Smooth muscle cell (in vitro differentiated cells): ENCODE measurements around the gene ATPAF1. TPM values are rescaled to one million over a fixed set of nuclear protein-coding genes. Genes with fewer than 3 reads are reported as not detected.

Source experiments
- DNase-seq: peaks from one replicate; lab custom pipeline; 2025; ENCODE audit not compliant: unreplicated experiment; lab: John Stamatoyannopoulos, UW
- H2AFZ ChIP-seq: fragments of 200-600 bp; sonication (generic); 2 replicates; pipeline ENCODE4 v1.6.0; 2016; ENCODE audit warnings: antibody characterized with exemption, low read depth, mild to moderate bottlenecking
- H3F3A ChIP-seq: fragments of 200-600 bp; sonication (generic); 2 replicates; pipeline ENCODE4 v1.6.0; 2017; ENCODE audit warnings: antibody characterized with exemption, low read depth
- H3K27ac ChIP-seq: fragments of 200-600 bp; sonication (generic); 2 replicates; pipeline ENCODE4 v1.5.1; 2016; ENCODE audit warnings: low read depth, mild to moderate bottlenecking
- H3K27me3 ChIP-seq: fragments of 200-600 bp; sonication (generic); 2 replicates; pipeline ENCODE4 v1.6.1; 2016; ENCODE audit warnings: low read depth, mild to moderate bottlenecking
- H3K36me3 ChIP-seq: fragments of 200-600 bp; sonication (generic); 2 replicates; pipeline ENCODE4 v1.5.1; 2016; ENCODE audit warnings: low read depth
- H3K4me1 ChIP-seq: fragments of 200-600 bp; sonication (generic); 2 replicates; pipeline ENCODE4 v1.5.1; 2016; ENCODE audit warnings: low read depth
- H3K4me2 ChIP-seq: fragments of 200-600 bp; sonication (generic); 2 replicates; pipeline ENCODE4 v1.6.0; 2016; ENCODE audit warnings: mild to moderate bottlenecking
- H3K4me3 ChIP-seq: fragments of 200-600 bp; sonication (generic); 2 replicates; pipeline ENCODE4 v1.5.1; 2016; ENCODE audit warnings: mild to moderate bottlenecking
- H3K79me2 ChIP-seq: fragments of 200-600 bp; sonication (generic); 2 replicates; pipeline ENCODE4 v1.6.0; 2016; ENCODE audit warnings: low read depth, mild to moderate bottlenecking
- H3K9ac ChIP-seq: fragments of 200-600 bp; sonication (generic); 2 replicates; pipeline ENCODE4 v1.6.0; 2016; ENCODE audit warnings: low read depth
- H3K9me3 ChIP-seq: fragments of 200-600 bp; sonication (generic); replicated peaks from 2 replicates; pipeline ENCODE4 v1.5.1; 2016; ENCODE audit warnings: low read depth
- H4K20me1 ChIP-seq: fragments of 200-600 bp; sonication (generic); 2 replicates; pipeline ENCODE4 v1.6.0; 2016; ENCODE audit warnings: low read depth
- CTCF ChIP-seq: fragments of 200-600 bp; sonication (generic); IDR thresholded peaks from 2 replicates; pipeline ENCODE4 v1.5.1; 2017; ENCODE audit warnings: borderline replicate concordance, mild to moderate bottlenecking, antibody characterized with exemption; ENCODE audit not compliant: insufficient read depth, poor library complexity, severe bottlenecking
- WGBS: methylation state at CpG from one replicate; pipeline ENCODE4 v1.1.7; 2016; ENCODE audit warnings: low lambda C conversion rate; 5-methylcytosine and 5-hydroxymethylcytosine counted together
- polyA plus RNA-seq: library from polyadenylated mRNA; unstranded; fragments of >200 nt; fragmentation: Nextera tagmentation; extraction: Ambion mirVana; gene quantifications from 2 replicates; pipeline ENCODE4 v1.2.1, GENCODE V29; 2016
- total RNA-seq: library from RNA; depleted of rRNA; stranded (reverse); fragments of >200 nt; gene quantifications from 2 replicates; pipeline ENCODE4 v1.2.3, GENCODE V29; 2014

The ATPAF1 gene
- total and polyA plus RNA-seq, 2 experiments from 2014 or later, result 22.2 to 31.2 TPM

GRCh38 chr1:46690931-46691421 lies 22.8 kb upstream of the ATPAF1 start:
- Histone ChIP-seq H3K4me2 (no peak overlapping the region), H3K9ac (no peak overlapping the region), H2AFZ (no peak overlapping the region), H3K4me3 (no peak overlapping the region), H3K27me3 (no peaks in the 10 kb centered on the region), H4K20me1 (peaks cover 23% of the 10 kb centered on the region), H3K36me3 (peaks cover 42% of the 10 kb centered on the region), H3K9me3 (no peaks in the 10 kb centered on the region), H3K4me1 (no peaks in the 10 kb centered on the region), H3K79me2 (no peaks in the 10 kb centered on the region), H3K27ac (no peak overlapping the region), H3F3A (no peaks in the 10 kb centered on the region)
- no peak for DNase-seq
- TF ChIP-seq CTCF, result no peak
- 98% methylated on average over 2 of the region's 2 CpGs for WGBS

DNA sequence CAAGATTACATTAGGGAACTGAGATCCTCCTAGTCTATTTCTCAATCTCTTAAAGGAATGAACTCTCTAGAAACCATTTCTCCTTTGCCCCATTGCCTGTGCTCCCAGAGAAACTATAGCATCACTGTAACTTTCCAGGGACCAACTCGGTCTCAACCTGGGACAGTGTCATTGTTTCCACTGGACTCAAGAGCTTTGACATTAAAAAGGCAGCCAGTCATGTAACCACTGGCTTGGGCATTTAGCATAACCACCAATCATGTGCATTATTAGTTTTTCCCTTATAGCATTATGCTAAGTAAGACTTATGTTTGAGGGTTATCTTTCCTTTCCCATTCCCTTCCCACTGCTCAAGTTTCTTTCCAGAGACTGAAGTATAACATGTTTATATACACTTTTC lies 21.7 kb upstream of the ATPAF1 start:
- H4K20me1 ChIP-seq, result peaks cover 23% of the 10 kb centered on the region
- no peaks in the 10 kb centered on the region for H3K4me1 ChIP-seq
- no peak overlapping the region for H3K9ac ChIP-seq
- no peak overlapping the region for H3K4me3 ChIP-seq
- H2AFZ ChIP-seq, result no peak overlapping the region
- DNase-seq, result no peak
- no peaks in the 10 kb centered on the region for H3F3A ChIP-seq
- H3K4me2 ChIP-seq, result no peak overlapping the region
- TF ChIP-seq CTCF, result no peak
- H3K36me3 ChIP-seq, result peaks cover 41% of the 10 kb centered on the region
- H3K27ac ChIP-seq, result no peak overlapping the region
- WGBS, result 96% methylated on average over 1 of the region's 1 CpG
- H3K27me3 ChIP-seq, result no peaks in the 10 kb centered on the region
- no peaks in the 10 kb centered on the region for H3K79me2 ChIP-seq
- H3K9me3 ChIP-seq, result no peaks in the 10 kb centered on the region

GRCh38 chr1:46689356-46689755 lies 21.2 kb upstream of the ATPAF1 start:
- Histone ChIP-seq H2AFZ (no peak overlapping the region), H3K27ac (no peak overlapping the region), H3K4me1 (no peaks in the 10 kb centered on the region), H3K9me3 (no peaks in the 10 kb centered on the region), H3K9ac (no peak overlapping the region), H3K27me3 (no peaks in the 10 kb centered on the region), H3K4me2 (no peak overlapping the region), H3K36me3 (peaks cover 47% of the 10 kb centered on the region), H4K20me1 (peaks cover 23% of the 10 kb centered on the region), H3K4me3 (no peak overlapping the region), H3F3A (no peaks in the 10 kb centered on the region), H3K79me2 (no peaks in the 10 kb centered on the region)
- WGBS, result 96% methylated on average over 2 of the region's 2 CpGs
- no peak for DNase-seq
- TF ChIP-seq CTCF, result no peak

- H3F3A ChIP-seq, result no peaks in the 10 kb centered on the region
- peaks cover 15% of the 10 kb centered on the region for H4K20me1 ChIP-seq
- DNase-seq, result no peak
- no peak overlapping the region for H3K4me3 ChIP-seq
- H3K9me3 ChIP-seq, result no peaks in the 10 kb centered on the region
- no peaks in the 10 kb centered on the region for H3K4me1 ChIP-seq
- no peaks in the 10 kb centered on the region for H3K27me3 ChIP-seq
- TF ChIP-seq CTCF, result no peak
- no peak overlapping the region for H3K9ac ChIP-seq
- 92% methylated on average over 9 of the region's 9 CpGs for WGBS
- no peak overlapping the region for H2AFZ ChIP-seq
- H3K27ac ChIP-seq, result no peak overlapping the region
- peaks cover 59% of the 10 kb centered on the region for H3K36me3 ChIP-seq
- H3K4me2 ChIP-seq, result no peak overlapping the region
- H3K79me2 ChIP-seq, result no peaks in the 10 kb centered on the region
Measured at GRCh38 chr1:46687921-46688509, 19.9 kb upstream of the ATPAF1 start.
